AG04449 (cell line): ENCODE data around the gene DQX1.
"Not testable (repeated sequence)": the region's sequence is repeated elsewhere in the genome, so short reads cannot be mapped to it uniquely, and the experiment has no call there.

Experiments
- CTCF ChIA-PET: fragments of 350-600 bp; formaldehyde crosslinking; extraction: SDS; loops from one replicate; lab custom pipeline; 2021; ENCODE audit warnings: antibody characterized with exemption; lab: Yijun Ruan, JAX
- POLR2A ChIA-PET: fragments of 400-600, 350-600 bp; formaldehyde crosslinking; extraction: SDS; loops from one replicate; lab custom pipeline; 2020; ENCODE audit warnings: antibody characterized with exemption, inconsistent platforms; lab: Yijun Ruan, JAX
- DNase-seq: peaks from one replicate; pipeline ENCODE4 v3.0.0-alpha.2; 2010; ENCODE audit warnings: low read depth, low spot score
- H3K4me3 ChIP-seq: 2 replicates; pipeline ENCODE4 v1.5.1; 2011; ENCODE audit warnings: low read depth, mild to moderate bottlenecking, control low read depth, low read length
- TF ChIP-seq, protein P1 (sequence below): IDR thresholded peaks from one replicate; pipeline ENCODE4 v1.5.1; 2011; ENCODE audit warnings: mild to moderate bottlenecking, moderate library complexity, low read length, control low read depth, inconsistent platforms; ENCODE audit not compliant: insufficient read depth; ENCODE audit errors: missing control alignments

DQX1 gene

DNA sequence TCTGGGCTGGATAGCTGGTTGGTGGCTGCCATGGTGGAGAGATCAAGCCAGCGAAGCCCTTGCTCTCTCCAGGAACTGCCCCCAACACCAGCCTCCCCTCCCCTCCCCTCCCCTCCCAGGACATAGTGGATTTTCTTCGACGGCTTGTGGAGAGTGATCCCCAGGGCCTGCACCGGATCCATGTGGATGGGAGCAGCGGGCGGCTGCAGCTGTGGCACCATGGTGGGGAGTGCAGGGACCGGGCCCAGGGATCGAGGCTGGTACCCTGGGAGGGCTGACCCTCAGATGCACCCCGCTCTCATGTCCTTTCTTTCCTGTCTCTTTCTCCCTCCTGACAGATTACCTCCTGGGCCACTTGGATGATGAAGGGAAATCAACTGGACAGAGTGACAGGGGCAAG, 36.1 kb downstream of the DQX1 start:
- TF ChIP-seq, protein P1, sequence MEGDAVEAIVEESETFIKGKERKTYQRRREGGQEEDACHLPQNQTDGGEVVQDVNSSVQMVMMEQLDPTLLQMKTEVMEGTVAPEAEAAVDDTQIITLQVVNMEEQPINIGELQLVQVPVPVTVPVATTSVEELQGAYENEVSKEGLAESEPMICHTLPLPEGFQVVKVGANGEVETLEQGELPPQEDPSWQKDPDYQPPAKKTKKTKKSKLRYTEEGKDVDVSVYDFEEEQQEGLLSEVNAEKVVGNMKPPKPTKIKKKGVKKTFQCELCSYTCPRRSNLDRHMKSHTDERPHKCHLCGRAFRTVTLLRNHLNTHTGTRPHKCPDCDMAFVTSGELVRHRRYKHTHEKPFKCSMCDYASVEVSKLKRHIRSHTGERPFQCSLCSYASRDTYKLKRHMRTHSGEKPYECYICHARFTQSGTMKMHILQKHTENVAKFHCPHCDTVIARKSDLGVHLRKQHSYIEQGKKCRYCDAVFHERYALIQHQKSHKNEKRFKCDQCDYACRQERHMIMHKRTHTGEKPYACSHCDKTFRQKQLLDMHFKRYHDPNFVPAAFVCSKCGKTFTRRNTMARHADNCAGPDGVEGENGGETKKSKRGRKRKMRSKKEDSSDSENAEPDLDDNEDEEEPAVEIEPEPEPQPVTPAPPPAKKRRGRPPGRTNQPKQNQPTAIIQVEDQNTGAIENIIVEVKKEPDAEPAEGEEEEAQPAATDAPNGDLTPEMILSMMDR, result no peak
- POLR2A ChIA-PET, result interaction anchor here (1.1 kb wide), 1 partner anchor 9 kb away, joined by 3 read pairs; no protein-coding TSS in a partner anchor
- CTCF ChIA-PET, result interaction anchor here (0.8 to 15.3 kb wide), 5 partner anchors 9 to 98 kb away, joined by 3 to 401 read pairs (median 3); no protein-coding TSS in a partner anchor
- no peak overlapping the region for H3K4me3 ChIP-seq
- DNase-seq, result no peak

DNA sequence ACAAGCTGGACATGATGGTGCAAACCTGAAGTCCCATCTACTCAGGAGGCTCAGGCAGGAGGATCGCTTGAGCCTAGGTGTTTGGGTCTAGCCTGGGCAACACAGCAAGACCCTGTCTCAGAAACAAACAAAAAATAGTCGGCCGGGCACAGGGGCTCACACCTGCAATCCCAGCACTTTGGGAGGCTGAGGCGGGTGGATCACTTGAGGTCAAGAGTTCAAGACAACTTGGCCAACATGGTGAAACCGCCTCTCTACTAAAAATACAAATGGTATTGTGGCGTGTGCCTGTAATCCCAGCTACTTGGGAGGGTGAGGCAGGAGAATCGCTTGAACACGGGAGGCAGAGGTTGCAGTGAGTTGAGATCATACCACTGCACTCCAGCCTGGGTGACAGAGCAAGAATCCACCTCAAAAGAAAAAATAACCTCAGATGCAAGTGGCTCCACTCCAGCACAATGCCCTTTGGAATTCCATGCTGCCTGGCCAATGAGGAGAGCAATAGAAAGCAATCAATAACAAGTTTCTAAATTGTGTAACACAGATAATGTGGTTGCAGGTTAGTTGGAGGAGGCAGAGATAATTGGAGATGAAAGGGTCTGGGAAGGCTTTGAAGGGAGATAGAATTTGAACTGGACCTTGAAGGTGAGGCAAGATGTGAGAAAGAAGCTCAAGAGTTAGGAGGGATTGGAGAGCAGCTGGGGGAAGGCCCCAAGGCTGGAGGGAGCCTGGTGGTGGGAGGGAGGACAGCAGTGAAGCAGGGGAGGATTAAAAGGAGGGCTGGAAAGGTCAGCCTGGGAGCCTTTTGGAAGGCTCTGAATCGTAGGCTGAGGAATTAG, 37.2 kb downstream of the DQX1 start:
- DNase-seq, result no peak
- ChIA-PET CTCF (interaction anchor here (0.6 to 15.3 kb wide), 7 partner anchors 10 to 97 kb away, joined by 3 to 401 read pairs (median 4); partner anchors contain the start of gene PCGF1), POLR2A (interaction anchor here (0.7 to 1.1 kb wide), 3 partner anchors 8 to 88 kb away, joined by 3 read pairs; no protein-coding TSS in a partner anchor)
- H3K4me3 ChIP-seq, result no peak overlapping the region
- TF ChIP-seq, protein P1, result no peak

DNA sequence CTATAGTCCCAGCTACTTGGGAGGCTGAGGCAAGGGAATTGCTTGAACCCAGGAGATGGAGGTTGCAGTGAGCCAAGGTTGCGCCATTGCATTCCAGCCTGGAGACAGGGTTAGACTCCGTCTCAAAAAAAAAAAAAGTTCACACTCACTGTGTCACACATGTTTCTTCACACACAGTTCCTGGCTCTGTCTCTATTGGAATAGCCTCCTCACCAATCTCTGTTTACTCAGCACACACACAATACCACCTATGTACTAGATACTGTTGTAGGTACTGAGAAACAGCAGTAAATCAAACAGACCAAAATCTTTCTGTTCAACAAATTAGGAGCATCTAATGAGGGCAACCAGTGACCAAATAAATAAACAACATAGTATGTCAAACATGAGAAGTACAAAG, 39.9 kb downstream of the DQX1 start:
- DNase-seq, result no peak
- TF ChIP-seq, protein P1, result no peak
- POLR2A ChIA-PET, result no interaction called here
- no peak overlapping the region for H3K4me3 ChIP-seq
- CTCF ChIA-PET, result interaction anchor here (0.9 to 15.3 kb wide), 2 partner anchors 98 to 235 kb away, joined by 3 to 401 read pairs; no protein-coding TSS in a partner anchor

DNA sequence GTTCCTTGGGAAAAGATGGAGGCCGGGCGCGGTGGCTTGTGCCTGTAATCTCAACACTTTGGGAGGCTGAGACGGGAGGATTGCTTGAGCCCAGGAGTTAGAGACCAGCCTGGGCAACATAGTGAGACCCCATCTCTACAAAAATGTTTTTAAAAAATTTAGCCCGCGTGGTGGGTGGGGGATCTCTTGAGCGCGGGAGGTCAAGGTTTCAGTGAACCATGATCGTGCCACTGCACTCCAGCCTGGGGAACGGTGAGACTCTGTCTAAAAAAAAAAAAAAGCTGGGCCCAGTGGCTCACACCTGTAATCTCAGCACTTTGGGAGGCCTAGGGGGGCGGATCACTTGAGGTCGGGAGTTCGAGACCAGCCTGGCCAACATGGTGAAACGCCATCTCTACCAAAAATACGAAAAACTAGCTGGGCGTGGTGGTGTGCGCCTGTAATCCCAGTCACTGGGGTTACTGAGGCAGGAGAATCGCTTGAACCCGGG, 42.3 kb downstream of the DQX1 start:
- CTCF ChIA-PET, result interaction anchor here (0.6 to 15.3 kb wide), 18 partner anchors 9 to 154 kb away, joined by 3 to 401 read pairs (median 10); partner anchors contain the start of genes AUP1, HTRA2, INO80B and LBX2
- POLR2A ChIA-PET, result interaction anchor here (1.2 to 3.1 kb wide), 4 partner anchors 17 to 104 kb away, joined by 3 to 10 read pairs (median 6); partner anchors contain the start of genes AUP1 and HTRA2

DNA sequence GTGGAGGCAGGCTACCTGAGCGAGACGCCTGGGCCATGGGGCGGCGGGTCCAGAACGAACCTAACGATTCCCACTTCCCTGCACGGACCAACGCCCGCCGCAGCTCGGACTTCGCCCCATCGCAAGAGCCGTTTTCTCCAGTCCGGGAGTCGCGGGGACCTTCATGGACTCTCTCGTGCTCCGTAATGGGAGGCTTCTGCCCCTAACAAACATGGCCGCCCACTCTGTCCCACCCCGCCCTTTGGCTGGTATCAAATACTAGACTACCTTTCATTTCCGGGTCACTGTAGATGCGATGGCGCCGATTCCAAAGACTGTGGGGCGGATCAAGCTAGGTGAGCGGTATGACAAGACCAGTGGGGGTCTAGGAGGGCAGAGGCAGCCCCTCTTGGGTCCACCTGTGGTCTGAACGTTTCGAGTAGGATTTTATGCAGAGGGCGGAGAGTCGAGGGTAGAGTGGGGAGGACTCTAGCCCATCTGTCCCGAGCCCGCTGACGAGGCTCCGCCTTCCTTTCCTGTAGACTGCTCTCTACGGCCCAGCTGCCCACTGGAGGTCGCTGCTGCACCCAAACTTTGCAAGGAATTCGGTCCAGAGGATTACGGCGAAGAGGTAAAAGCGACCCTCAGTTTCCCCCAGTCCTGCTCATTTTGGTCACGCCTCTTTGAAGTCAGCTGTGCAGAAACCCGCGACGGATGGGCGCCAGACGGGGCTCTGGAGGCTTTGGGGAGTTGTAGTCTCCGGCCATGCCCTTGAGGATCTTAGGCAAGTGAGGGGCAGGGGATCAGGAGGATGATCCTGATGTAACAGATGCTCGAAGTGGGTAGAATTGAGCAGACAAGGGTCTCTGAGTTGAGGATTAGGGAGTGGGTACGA, 43.0 kb downstream of the DQX1 start, which contains the start of the genes CCDC142 and TTC31:
Gene CCDC142, minus strand, starts transcription at position 198 of the 874 bp plus-strand sequence. Its CDS starts 161 bp downstream, at position 37.
Gene TTC31, plus strand, starts transcription at position 281 of the 874 bp plus-strand sequence. Its CDS starts 15 bp downstream, at position 296.
- ChIA-PET CTCF (interaction anchor here (0.6 to 15.3 kb wide), 23 partner anchors 10 to 155 kb away, joined by 3 to 401 read pairs (median 9); partner anchors contain the start of genes AUP1, HTRA2, INO80B and LBX2), POLR2A (interaction anchor here (0.8 to 3.1 kb wide), 15 partner anchors 10 to 106 kb away, joined by 3 to 10 read pairs (median 5); partner anchors contain the start of genes AUP1, HTRA2, INO80B and LBX2)
- TF ChIP-seq, protein P1, result peak; percentile 88
- peak within 1 kb of the TSS; percentile 99 for H3K4me3 ChIP-seq
- DNase-seq, result peak; percentile 58

More for the DNA sequence above, 42.3 kb downstream of the DQX1 start:
- not testable (repeated sequence) for DNase-seq
- H3K4me3 ChIP-seq, result peak overlapping the region; percentile 99
